Esophagus squamous epithelium (tissue), 4 donors: Measurements from ENCODE around the gene ATP5F1D.

Source experiments
- CTCF ChIP-seq, 6 experiments: fragments of 450-650 bp in 4 of 6; fragments of 200-600 bp in 2 of 6; sonication (generic) in 2 of 6; IDR thresholded peaks; one replicate each; pipeline ENCODE4 v1.5.1; 2016 to 2019; ENCODE audit warnings: antibody characterized with exemption in 6 of 6, mild to moderate bottlenecking in 4 of 6, moderate library complexity in 4 of 6
- POLR2A ChIP-seq, 4 donors: fragments of 450-650 bp; IDR thresholded peaks; one replicate each; pipeline ENCODE4 v1.6.1; 2017; ENCODE audit warnings: antibody characterized with exemption in 4 of 4, mild to moderate bottlenecking in 4 of 4, moderate library complexity in 3 of 4

- TF ChIP-seq CTCF (IDR thresholded peaks at IDR 0.05) (no peak), POLR2A (IDR thresholded peaks at IDR 0.05) (no peak)
Observed at GRCh38 chr19:1270213-1270853, 28.8 kb downstream of the ATP5F1D start.
